Chondrocyte (in vitro differentiated cells): ENCODE results near the gene HDAC9. TPM values are rescaled to one million over a fixed set of nuclear protein-coding genes. Genes with fewer than 3 reads are reported as not detected.

Experiments
- DNase-seq: peaks from one replicate; pipeline ENCODE4 v3.0.0; 2021; ENCODE audit warnings: mixed read lengths, low spot score
- H3K27ac Mint-ChIP-seq: one replicate; pipeline ENCODE4 v1.8.0; 2021; ENCODE audit warnings: mild to moderate bottlenecking, moderate library complexity, mixed read lengths; ENCODE audit not compliant: unreplicated experiment
- H3K27me3 Mint-ChIP-seq: 2 replicates; pipeline ENCODE4 v1.8.0; 2021; ENCODE audit warnings: low read depth, mixed read lengths
- H3K36me3 Mint-ChIP-seq: 2 replicates; pipeline ENCODE4 v1.8.0; 2021; ENCODE audit warnings: low read depth, mixed read lengths
- H3K4me1 Mint-ChIP-seq: 2 replicates; pipeline ENCODE4 v1.8.0; 2021; ENCODE audit warnings: low read depth, mild to moderate bottlenecking, mixed read lengths
- H3K4me3 Mint-ChIP-seq: one replicate; pipeline ENCODE4 v1.8.0; 2021; ENCODE audit warnings: mild to moderate bottlenecking, moderate library complexity, mixed read lengths; ENCODE audit not compliant: unreplicated experiment
- H3K9me3 Mint-ChIP-seq: 2 replicates; pipeline ENCODE4 v1.8.0; 2021; ENCODE audit warnings: low read depth, mixed read lengths
- total RNA-seq: library from RNA; stranded (reverse); gene quantifications from 3 replicates; pipeline ENCODE4 v1.2.1, GENCODE V29; 2021
- TF ChIP-seq, protein P1 (sequence below): fragments of 200-600 bp; sonication (generic); IDR thresholded peaks from 2 replicates; pipeline ENCODE4 v1.5.0; 2021; ENCODE audit warnings: antibody characterized with exemption, mild to moderate bottlenecking, moderate library complexity

Gene HDAC9
- total RNA-seq, 1 donor from 2014 or later = 5.9 TPM

DNA sequence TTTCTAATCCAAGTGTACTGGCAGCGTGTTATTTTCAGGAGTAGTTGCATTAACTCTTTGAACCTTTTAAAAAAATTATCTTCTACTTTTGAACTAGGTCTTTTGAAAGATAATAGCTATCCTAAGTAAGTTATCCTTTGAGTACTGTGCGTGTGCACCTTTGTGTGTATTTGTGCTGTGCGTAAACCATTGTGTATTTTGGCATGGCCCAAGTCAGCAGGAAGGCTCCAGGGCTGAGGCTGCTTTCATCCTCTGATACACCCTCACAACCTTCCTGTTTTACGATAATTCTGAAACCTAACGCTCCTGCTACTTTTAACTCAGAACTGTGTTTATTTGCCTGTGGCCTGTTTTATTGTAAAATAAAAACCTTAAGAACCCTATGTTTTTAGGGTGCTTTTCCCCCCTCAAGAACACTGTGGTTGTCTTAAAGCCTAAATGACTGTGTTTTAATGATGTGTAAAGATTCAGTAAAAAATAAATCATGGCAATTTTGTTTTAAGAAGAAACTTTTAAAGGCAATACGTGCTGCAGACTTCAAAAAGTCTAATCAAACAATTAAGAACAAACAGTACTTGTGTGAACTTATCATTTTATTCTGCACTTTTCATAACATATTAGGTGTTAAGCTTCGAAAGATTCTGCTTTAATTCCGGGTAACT lies 57.5 kb downstream of the HDAC9 start:
- Mint-ChIP-seq H3K27ac (peak overlapping the region; percentile 52), H3K4me1 (peaks cover 64% of the 10 kb centered on the region)

DNA sequence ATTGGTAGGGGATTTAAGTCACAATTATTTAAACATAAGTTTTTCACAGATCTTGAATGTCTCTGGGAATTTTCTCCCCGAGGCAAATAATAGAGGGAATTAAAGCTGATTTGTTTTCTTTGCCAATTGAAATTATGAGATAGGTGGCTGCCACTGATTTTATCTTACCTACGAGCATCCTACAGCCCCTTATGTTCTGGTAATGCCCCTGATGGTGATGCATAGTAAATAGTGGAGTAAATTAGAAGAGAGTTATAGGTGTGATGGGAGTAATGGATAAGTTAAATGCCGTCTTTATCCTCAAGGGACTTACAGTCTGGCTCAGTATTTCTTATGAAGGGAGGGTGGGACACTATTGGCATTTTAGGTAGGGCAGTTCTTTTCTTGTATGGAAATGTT lies 58.1 kb downstream of the HDAC9 start:
- Mint-ChIP-seq H3K36me3 (no peaks in the 10 kb centered on the region), H3K4me1 (peaks cover 64% of the 10 kb centered on the region), H3K27me3 (no peaks in the 10 kb centered on the region), H3K9me3 (no peaks in the 10 kb centered on the region), H3K4me3 (no peak overlapping the region), H3K27ac (no peak overlapping the region)
- no peak for DNase-seq
- TF ChIP-seq, protein P1, sequence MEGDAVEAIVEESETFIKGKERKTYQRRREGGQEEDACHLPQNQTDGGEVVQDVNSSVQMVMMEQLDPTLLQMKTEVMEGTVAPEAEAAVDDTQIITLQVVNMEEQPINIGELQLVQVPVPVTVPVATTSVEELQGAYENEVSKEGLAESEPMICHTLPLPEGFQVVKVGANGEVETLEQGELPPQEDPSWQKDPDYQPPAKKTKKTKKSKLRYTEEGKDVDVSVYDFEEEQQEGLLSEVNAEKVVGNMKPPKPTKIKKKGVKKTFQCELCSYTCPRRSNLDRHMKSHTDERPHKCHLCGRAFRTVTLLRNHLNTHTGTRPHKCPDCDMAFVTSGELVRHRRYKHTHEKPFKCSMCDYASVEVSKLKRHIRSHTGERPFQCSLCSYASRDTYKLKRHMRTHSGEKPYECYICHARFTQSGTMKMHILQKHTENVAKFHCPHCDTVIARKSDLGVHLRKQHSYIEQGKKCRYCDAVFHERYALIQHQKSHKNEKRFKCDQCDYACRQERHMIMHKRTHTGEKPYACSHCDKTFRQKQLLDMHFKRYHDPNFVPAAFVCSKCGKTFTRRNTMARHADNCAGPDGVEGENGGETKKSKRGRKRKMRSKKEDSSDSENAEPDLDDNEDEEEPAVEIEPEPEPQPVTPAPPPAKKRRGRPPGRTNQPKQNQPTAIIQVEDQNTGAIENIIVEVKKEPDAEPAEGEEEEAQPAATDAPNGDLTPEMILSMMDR = no peak

More for the DNA sequence above, 57.5 kb downstream of the HDAC9 start:
- no peak for DNase-seq
- TF ChIP-seq, protein P1 = no peak
- Mint-ChIP-seq H3K4me3 (no peak overlapping the region), H3K27me3 (no peaks in the 10 kb centered on the region), H3K9me3 (no peaks in the 10 kb centered on the region), H3K36me3 (no peaks in the 10 kb centered on the region)

DNA sequence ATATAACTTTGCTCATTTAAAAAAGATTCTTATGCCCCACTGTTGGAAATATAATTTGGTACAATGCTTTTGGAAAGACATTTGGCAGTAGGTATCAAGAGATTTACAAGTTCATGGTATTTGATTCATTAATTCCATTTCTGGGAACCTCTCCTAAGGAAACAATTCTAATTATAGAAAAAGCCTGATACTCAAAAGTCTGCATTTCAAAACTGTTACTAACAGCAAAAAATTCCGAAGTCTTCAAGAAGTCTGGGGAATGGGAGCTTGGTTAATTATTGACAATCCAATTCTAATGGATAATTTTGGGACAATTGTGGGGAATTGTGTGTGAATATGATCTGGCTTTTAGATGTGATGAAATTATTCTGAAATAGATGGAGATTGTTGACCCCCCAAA lies 59.6 kb downstream of the HDAC9 start:
- TF ChIP-seq, protein P1 = no peak
- peaks cover 64% of the 10 kb centered on the region for H3K4me1 Mint-ChIP-seq
- no peaks in the 10 kb centered on the region for H3K9me3 Mint-ChIP-seq
- no peaks in the 10 kb centered on the region for H3K27me3 Mint-ChIP-seq
- no peak for DNase-seq
- no peaks in the 10 kb centered on the region for H3K36me3 Mint-ChIP-seq
- no peak overlapping the region for H3K4me3 Mint-ChIP-seq
- H3K27ac Mint-ChIP-seq = peak overlapping the region; percentile 86

DNA sequence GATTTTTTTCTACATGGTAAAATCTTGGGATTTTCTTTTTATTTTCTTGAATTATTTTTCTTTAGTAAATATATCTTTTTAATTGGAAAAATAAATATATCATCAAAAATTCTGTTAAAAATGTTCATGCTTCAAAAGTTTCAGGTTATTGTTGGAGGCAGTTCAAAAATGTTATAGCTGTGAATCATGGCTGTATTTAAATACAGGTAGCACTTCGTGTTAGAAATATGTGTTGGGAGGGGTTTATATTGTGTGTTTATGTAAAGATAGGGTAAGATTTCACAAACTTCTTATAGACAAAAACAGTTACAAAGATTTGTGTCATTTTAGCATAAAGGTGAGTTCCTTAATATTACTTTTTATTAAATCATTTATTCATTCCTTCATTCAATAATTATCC lies 60.4 kb downstream of the HDAC9 start:
- Mint-ChIP-seq H3K4me1 (peaks cover 60% of the 10 kb centered on the region), H3K36me3 (no peaks in the 10 kb centered on the region)

DNA sequence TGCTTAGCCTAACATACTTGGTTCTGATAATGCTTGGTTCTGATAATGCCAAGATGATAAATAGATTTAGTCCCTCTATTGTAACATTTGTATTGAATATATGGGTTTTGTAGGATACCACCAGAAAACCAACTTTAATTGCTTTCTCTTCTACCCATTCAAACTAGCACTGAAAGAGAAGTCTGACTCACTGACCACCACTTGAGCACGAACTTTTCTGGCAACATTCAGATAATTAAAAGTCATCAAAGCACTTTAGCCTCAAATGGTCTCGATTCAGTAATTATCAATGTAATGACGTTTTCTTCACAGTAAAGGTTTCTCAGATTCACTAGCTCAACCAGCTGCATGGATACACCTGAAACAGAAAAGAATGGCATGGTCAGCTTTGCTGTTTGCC lies 63.0 kb downstream of the HDAC9 start:
- TF ChIP-seq, protein P1 = no peak
- no peak overlapping the region for H3K4me3 Mint-ChIP-seq
- H3K27me3 Mint-ChIP-seq = no peaks in the 10 kb centered on the region
- H3K9me3 Mint-ChIP-seq = no peaks in the 10 kb centered on the region
- peaks cover 42% of the 10 kb centered on the region for H3K4me1 Mint-ChIP-seq
- no peak overlapping the region for H3K27ac Mint-ChIP-seq
- DNase-seq = no peak
- H3K36me3 Mint-ChIP-seq = no peaks in the 10 kb centered on the region

More for the DNA sequence above, 60.4 kb downstream of the HDAC9 start:
- Mint-ChIP-seq H3K27ac (no peak overlapping the region), H3K27me3 (no peaks in the 10 kb centered on the region), H3K4me3 (no peak overlapping the region), H3K9me3 (no peaks in the 10 kb centered on the region)
- TF ChIP-seq, protein P1 = no peak
- no peak for DNase-seq
